ACC112 (cell line): ENCODE data around the gene NET1.
"Not testable (repeated sequence)": the region's sequence is repeated elsewhere in the genome, so short reads cannot be mapped to it uniquely, and the experiment has no call there.

ENCODE experiments used
- H2AFZ ChIP-seq: fragments of 200-600 bp; sonication (generic); one replicate; pipeline ENCODE4 v1.6.0; 2017; ENCODE audit warnings: antibody characterized with exemption, low read length; ENCODE audit not compliant: unreplicated experiment
- H3K27ac ChIP-seq: fragments of 200-600 bp; sonication (generic); 2 replicates; pipeline ENCODE4 v1.5.1; 2014; ENCODE audit warnings: low read depth, mild to moderate bottlenecking, antibody characterized with exemption, low read length, moderate library complexity
- H3K27me3 ChIP-seq: fragments of 200-600 bp; sonication (generic); 2 replicates; pipeline ENCODE4 v1.6.1; 2014; ENCODE audit warnings: mild to moderate bottlenecking, antibody characterized with exemption, low read length, moderate library complexity, mixed read lengths; ENCODE audit not compliant: insufficient read depth
- H3K36me3 ChIP-seq: fragments of 200-600 bp; sonication (generic); 2 replicates; pipeline ENCODE4 v1.6.1; 2016; ENCODE audit warnings: mild to moderate bottlenecking, antibody characterized with exemption, low read length, moderate library complexity, mixed read lengths; ENCODE audit not compliant: insufficient read depth
- H3K4me1 ChIP-seq: fragments of 200-600 bp; sonication (generic); one replicate; pipeline ENCODE4 v1.6.1; 2016; ENCODE audit warnings: low read length, mixed read lengths; ENCODE audit not compliant: insufficient read depth, unreplicated experiment, control insufficient read depth
- H3K4me3 ChIP-seq: fragments of 200-600 bp; sonication (generic); 2 replicates; pipeline ENCODE4 v1.5.1; 2014; ENCODE audit warnings: mild to moderate bottlenecking, low read depth, low read length
- H3K79me2 ChIP-seq: fragments of 200-600 bp; sonication (generic); one replicate; pipeline ENCODE4 v1.6.0; 2016; ENCODE audit warnings: low read length; ENCODE audit not compliant: control insufficient read depth, unreplicated experiment, insufficient read depth

Gene NET1

DNA sequence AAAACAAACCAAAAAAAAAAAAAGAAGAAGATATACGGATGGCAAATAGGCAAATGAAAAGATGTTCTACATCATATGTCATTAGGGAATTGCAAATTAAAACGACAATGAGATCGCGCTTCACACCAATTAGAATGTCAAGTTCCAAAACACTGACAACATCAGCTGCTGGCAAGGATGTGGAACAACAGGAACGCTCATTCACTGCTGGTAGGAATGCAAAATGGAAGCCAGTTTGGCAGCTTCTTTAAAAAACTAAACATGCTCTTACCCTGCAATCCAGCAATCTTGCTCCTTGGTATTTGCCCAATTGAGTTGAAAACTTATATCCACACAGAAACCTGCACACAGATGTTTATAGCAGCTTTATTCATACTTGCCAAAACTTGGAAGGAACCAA is 52.2 kb downstream of the NET1 start:
- no peak overlapping the region for H2AFZ ChIP-seq
- H3K79me2 ChIP-seq: no peaks in the 10 kb centered on the region
- no peaks in the 10 kb centered on the region for H3K27me3 ChIP-seq
- no peak overlapping the region for H3K27ac ChIP-seq
- peaks cover 11% of the 10 kb centered on the region for H3K4me1 ChIP-seq
- peaks cover 8% of the 10 kb centered on the region; the same call in 1 of the 2 replicates for H3K36me3 ChIP-seq
- no peak overlapping the region for H3K4me3 ChIP-seq

DNA sequence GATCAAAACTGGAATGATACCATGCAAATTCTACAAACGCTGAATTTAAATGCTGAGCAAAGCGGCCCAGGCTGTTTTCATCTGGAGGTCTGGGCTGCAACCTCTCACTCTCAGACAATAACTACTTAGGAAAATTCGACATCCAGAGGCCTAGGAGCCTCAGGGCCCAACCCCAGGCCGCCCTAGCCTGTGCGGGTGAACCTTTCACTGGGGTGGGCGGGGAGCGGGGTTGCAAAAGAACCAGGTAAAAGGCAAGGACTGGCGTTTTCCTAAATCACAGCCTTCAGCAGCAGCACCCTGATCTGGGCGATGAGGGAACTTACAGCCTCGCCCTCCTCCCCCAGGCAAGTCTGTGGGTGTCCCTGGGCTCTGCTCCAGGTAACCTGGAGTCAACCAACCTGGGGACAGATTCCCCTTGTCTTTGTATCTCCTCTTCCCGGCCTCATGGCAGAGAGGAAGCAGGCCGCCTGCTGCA is 53.7 kb downstream of the NET1 start:
- Histone ChIP-seq H3K27ac (no peak overlapping the region), H2AFZ (no peak overlapping the region)

DNA sequence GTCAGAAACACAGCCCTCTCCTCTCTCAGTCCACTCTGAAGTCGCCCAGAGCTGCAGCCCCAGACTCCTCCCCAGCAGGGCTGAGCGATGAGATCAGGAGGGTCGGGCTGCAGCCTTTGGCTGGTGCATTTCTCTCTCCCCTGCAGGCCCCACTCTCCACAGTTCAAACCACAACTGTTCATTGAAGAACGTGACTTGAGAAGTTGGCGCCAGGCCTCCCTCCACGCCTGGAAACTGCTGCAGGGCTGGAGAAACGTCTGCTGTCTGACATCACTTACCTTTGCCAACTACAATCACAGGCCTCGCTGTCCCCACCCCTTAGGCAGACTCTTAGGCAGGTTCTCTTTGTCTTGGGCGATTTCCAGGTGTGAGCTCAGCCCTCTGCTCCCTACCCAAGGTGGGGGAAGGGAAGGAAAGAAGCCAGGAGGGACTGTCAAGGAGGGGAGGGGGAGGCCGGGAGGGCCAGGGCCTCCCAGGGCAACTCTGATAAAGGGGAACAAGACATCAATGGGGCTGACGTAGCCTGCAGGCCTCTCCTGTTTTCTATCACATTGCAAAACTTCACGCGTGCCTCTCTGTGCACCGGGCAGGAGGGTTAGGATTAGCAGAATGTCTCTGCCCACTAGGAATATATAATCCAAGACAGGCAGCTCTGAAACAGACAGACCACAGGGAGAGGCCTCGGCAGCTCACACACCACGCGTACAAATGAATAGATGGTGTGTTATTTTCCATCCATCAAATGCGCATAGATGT is 54.3 kb downstream of the NET1 start:
- Histone ChIP-seq H3K4me1 (peaks cover 7% of the 10 kb centered on the region), H3K27ac (no peak overlapping the region), H2AFZ (no peak overlapping the region), H3K27me3 (no peaks in the 10 kb centered on the region), H3K79me2 (no peaks in the 10 kb centered on the region), H3K4me3 (no peak overlapping the region), H3K36me3 (no peaks in the 10 kb centered on the region)

More for the DNA sequence above, 53.7 kb downstream of the NET1 start:
- peaks cover 11% of the 10 kb centered on the region for H3K4me1 ChIP-seq
- H3K79me2 ChIP-seq: no peaks in the 10 kb centered on the region
- H3K27me3 ChIP-seq: no peaks in the 10 kb centered on the region
- no peak overlapping the region for H3K4me3 ChIP-seq
- no peaks in the 10 kb centered on the region for H3K36me3 ChIP-seq

DNA sequence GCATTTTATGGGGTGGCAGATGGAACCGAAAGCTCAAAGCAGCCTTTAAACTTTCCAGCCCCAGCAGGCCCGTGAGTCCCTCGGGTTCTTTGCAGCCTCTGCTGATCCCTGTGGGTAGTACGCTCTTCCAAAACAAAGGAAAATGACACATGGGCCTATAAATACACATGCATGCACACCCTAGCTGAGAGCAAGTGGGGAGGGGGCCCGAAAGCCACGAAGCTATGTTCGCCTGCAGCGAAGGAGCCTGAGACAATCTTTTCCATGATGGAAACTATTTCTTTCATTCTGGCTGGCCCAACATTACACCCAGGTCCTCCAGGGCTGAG is 54.8 kb downstream of the NET1 start:
- Histone ChIP-seq H3K4me3 (no peak overlapping the region), H2AFZ (no peak overlapping the region), H3K4me1 (peaks cover 4% of the 10 kb centered on the region), H3K27me3 (no peaks in the 10 kb centered on the region), H3K36me3 (no peaks in the 10 kb centered on the region), H3K27ac (no peak overlapping the region), H3K79me2 (no peaks in the 10 kb centered on the region)

DNA sequence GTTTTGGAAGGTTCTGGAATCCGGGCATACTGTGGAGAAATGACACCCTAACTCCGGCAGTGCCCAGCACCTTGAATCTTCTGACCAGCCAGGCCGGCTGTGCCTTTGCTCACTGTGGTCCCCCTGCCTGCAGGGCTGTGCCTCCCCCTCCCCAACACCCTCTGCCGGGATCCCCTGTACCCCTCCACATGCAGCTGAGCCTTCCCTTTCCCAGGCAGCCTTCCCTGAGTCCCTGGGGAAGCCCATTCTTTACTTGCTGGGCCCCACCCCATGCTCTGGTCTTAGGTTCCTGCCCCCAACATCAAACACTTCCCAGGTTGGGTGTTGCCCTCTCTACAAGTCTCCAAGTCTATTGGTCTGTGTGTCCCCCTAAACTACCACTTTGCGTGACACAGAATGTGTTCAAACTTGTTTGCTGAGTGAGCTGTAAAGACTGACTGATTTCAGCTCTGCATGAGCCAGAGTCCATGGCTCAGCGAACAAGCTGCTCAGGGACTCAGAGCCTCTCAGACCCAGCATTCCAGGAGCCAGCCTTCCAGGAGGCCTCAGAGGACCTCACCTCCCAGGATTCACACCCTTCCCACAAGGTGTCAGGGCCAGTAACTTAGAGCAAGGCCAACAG is 55.4 kb downstream of the NET1 start:
- Histone ChIP-seq H3K27me3 (no peaks in the 10 kb centered on the region), H3K4me3 (no peak overlapping the region), H3K36me3 (no peaks in the 10 kb centered on the region), H2AFZ (no peak overlapping the region), H3K79me2 (no peaks in the 10 kb centered on the region), H3K4me1 (no peaks in the 10 kb centered on the region), H3K27ac (no peak overlapping the region)

DNA sequence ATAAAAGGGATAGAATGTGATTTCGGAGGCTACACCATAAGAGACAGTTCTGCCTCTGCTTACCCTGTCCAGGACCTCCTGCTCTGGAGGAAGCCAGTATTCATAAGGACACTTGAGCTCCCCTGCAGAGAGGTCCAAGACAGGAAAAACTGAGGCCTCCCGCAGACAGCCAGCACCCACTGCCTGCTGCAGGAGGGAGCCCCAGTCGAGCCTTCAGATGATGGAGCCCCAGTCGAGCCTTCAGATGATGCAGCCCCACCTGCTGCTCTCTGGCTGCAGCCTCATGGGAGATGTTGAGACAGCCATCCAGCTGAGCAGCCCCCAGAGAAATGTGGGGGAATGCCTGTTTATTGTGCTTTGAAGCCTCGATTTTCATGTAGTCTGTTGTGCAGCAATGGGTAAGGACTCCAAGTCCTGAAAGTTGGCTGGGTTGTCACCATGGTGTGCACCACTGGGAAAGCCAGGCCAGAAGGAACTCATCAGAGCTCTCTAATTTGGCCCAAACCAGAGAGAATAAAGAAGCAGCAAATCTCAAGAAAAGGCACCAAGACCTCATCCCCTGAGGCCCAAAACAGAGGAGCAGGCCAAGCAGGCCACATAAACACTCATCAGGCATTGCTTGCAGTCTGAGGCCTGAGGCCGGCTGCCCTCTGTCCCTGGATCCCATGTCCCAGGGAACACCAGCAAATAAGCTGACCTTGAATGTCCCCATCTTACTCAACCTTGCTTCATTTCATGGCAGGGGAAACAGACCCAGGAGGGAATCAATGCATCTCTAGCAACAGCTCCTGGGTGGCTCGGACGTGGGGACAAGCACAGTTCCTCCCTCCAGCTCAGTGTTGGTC is 56.1 kb downstream of the NET1 start:
- Histone ChIP-seq H3K4me3 (no peak overlapping the region), H3K27ac (no peak overlapping the region), H2AFZ (no peak overlapping the region), H3K4me1 (no peaks in the 10 kb centered on the region), H3K27me3 (no peaks in the 10 kb centered on the region), H3K36me3 (no peaks in the 10 kb centered on the region), H3K79me2 (no peaks in the 10 kb centered on the region)

DNA sequence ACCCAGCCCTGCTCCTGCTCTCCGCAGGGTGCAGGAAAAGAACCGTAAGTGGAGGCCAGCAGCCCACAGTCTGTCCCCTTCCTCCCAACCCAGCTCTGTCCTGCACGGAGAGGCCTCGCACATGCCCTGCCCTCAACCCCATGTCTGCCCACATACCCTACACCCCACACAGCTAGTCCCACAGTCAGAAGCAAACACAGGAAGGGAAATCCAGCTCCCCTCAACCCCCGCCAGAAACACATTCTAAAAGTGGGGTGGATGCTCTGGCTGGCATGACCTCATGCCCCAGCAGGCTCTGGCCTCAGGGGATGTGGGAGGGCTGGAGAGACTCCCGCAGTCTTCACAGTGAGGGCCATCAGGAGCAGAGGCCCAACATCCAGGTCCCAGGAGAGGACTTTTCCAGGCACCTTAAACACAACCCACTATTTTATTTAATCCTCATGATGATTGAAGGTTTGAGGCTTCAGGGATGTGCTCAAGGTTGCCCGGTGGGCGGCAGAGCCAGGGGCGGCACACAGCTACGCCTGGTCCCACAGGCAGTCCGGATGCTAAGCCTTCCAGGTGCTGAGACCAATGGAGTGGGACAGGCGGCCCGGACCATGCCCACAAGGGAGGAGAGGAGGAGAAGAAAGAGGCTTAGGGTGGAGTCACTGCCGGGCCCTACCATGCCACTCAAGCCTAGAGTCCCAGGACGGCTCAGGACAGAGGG is 57.1 kb downstream of the NET1 start:
- H3K27ac ChIP-seq: no peak overlapping the region

DNA sequence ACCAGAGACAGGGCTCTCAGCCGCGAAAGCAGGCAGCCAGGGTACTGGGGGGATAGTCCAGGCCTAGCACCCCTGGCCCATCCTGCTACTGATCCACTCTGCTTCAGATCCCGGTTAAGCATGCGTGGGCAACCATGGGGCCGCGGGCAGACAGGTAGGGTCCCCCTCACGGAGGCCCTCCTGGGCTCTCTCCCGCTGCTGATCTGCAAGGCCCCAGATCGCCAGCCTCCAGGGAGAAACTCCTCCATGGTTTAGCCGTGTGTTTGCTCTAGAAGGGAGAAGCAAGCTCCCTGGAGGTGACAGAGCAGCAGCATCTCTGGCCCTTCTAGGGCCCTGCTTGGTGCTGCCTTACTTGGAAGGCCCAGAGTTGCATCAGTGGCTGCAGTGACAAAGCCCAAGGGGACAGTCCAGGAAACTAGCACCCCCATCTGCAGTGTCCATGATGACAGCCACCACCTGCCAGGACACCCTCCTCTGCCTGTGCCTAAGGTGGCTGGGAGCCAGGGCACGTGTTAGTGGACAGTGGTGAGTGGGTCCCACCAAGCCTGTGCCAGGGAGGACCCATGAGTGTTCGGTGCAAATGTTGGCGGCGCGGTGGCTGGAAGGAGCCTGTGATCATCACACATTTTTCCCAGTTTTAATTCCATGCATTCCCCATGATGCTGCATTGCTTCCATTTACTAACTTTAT is 57.9 kb downstream of the NET1 start:
- H3K36me3 ChIP-seq: no peaks in the 10 kb centered on the region
- no peak overlapping the region for H2AFZ ChIP-seq
- no peaks in the 10 kb centered on the region for H3K79me2 ChIP-seq
- H3K4me3 ChIP-seq: no peak overlapping the region
- no peaks in the 10 kb centered on the region for H3K27me3 ChIP-seq
- H3K27ac ChIP-seq: no peak overlapping the region
- no peaks in the 10 kb centered on the region for H3K4me1 ChIP-seq

More for the DNA sequence above, 57.1 kb downstream of the NET1 start:
- no peak overlapping the region for H3K4me3 ChIP-seq
- no peak overlapping the region for H2AFZ ChIP-seq
- no peaks in the 10 kb centered on the region for H3K36me3 ChIP-seq
- no peaks in the 10 kb centered on the region for H3K79me2 ChIP-seq
- H3K27me3 ChIP-seq: no peaks in the 10 kb centered on the region
- no peaks in the 10 kb centered on the region for H3K4me1 ChIP-seq

DNA sequence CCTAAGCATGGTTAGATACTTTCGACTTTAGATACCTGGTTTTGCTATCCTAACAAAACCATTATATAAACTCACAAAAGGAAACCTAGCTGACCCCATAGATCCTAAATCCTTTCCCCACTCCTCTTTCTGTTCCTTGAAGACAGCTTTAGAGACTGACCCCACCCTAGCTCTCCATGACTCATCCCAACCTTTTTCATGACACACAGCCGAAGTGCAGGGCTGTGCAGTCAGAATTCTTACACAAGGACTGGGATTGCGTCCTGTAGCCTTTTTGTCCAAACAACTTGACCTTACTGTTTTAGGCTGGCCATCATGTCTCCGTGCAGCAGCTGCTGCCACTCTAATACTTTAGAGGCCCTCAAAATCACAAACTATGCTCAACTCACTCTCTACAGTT is 62.3 kb downstream of the NET1 start:
- H3K4me1 ChIP-seq, H3K36me3 ChIP-seq, H3K27ac ChIP-seq, H3K79me2 ChIP-seq, H2AFZ ChIP-seq, H3K27me3 ChIP-seq, H3K4me3 ChIP-seq: not testable (repeated sequence)

DNA sequence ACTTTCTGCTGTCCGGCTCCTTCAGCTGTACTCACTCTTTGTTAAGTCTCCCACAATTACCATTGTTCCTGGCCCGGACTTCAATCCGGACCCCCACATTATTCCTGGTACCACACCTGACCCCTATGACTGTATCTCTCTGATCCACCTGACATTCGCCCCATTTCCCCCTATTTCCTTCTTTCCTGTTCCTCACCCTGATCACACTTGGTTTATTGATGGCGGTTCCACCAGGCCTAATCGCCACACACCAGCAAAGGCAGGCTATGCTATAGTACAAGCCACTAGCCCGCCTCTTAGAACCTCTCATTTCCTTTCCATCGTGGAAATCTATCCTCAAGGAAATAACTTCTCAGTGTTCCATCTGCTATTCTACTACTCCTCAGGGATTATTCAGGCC is 62.7 kb downstream of the NET1 start:
- H3K27ac ChIP-seq, H2AFZ ChIP-seq, H3K4me1 ChIP-seq, H3K36me3 ChIP-seq, H3K27me3 ChIP-seq, H3K79me2 ChIP-seq, H3K4me3 ChIP-seq: not testable (repeated sequence)
